Activated CD8-positive, alpha-beta memory T cell treated with anti-CD3 and anti-CD28 coated beads, Interleukin-2, amount 50 U/mL, for 24 hours (primary cell): Measurements from ENCODE around the gene MFSD12.
"Not testable (repeated sequence)": the region's sequence is repeated elsewhere in the genome, so short reads cannot be mapped to it uniquely, and the experiment has no call there.

Source experiments
- DNase-seq: peaks from one replicate; pipeline ENCODE4 v3.0.0-alpha.2; 2020; ENCODE audit errors: extremely low read depth

The MFSD12 gene

GRCh38 chr19:3522421-3523360, 34.7 kb downstream of the MFSD12 start:
- no peak for DNase-seq

- no peak for DNase-seq
These were observed 36.3 kb downstream of the MFSD12 start for GRCh38 chr19:3521104-3521445.

- DNase-seq: no peak
These were observed 37.0 kb downstream of the MFSD12 start for GRCh38 chr19:3520166-3521103.

- no peak for DNase-seq
These were observed 38.3 kb downstream of the MFSD12 start for GRCh38 chr19:3519126-3519525.

- DNase-seq: no peak
These were observed 38.7 kb downstream of the MFSD12 start for GRCh38 chr19:3518659-3519058.

GRCh38 chr19:3518255-3518654, 39.1 kb downstream of the MFSD12 start:
- no peak for DNase-seq

GRCh38 chr19:3517638-3518037, 39.7 kb downstream of the MFSD12 start:
- no peak for DNase-seq

GRCh38 chr19:3516675-3517207, 40.6 kb downstream of the MFSD12 start:
- DNase-seq: no peak

GRCh38 chr19:3515891-3516422, 41.4 kb downstream of the MFSD12 start:
- no peak for DNase-seq

- no peak for DNase-seq
These were observed 42.5 kb downstream of the MFSD12 start for GRCh38 chr19:3514930-3515329.

- DNase-seq: no peak
These were observed 43.9 kb downstream of the MFSD12 start for GRCh38 chr19:3513229-3514140.

GRCh38 chr19:3512562-3513228, 44.7 kb downstream of the MFSD12 start:
- no peak for DNase-seq

GRCh38 chr19:3511506-3512251, 45.7 kb downstream of the MFSD12 start:
- no peak for DNase-seq

- no peak for DNase-seq
These were observed 46.7 kb downstream of the MFSD12 start for GRCh38 chr19:3510727-3511126.

GRCh38 chr19:3509566-3509989, 47.8 kb downstream of the MFSD12 start:
- DNase-seq: no peak

- no peak for DNase-seq
These were observed 48.4 kb downstream of the MFSD12 start for GRCh38 chr19:3508771-3509535.

GRCh38 chr19:3508121-3508661, 49.2 kb downstream of the MFSD12 start:
- DNase-seq: not testable (repeated sequence)

- DNase-seq: no peak
These were observed 49.8 kb downstream of the MFSD12 start for GRCh38 chr19:3507371-3508120.
